ENCODE measurements around the gene REXO5. TPM values are rescaled to one million over a fixed set of nuclear protein-coding genes. Genes with fewer than 3 reads are reported as not detected.

Gene REXO5
- total and polyA plus RNA-seq, 2 of the 13 experiments (the other 11 are each of a cell fraction or from before 2014, with no cell fraction given): 5.9 to 13.1 TPM

GRCh38 chr16:20878682-20879147 lies 72.4 kb downstream of the REXO5 start (continued):
- 0 out of 2 replicates have a peak, but pooled peaks have one; percentile 25 for TF ChIP-seq MAX (IDR thresholded peaks at IDR 0.05)
- no peak for TF ChIP-seq ZNF576 (CRISPR knock-in tag; IDR thresholded peaks at IDR 0.05)
- TF ChIP-seq SIX4 (CRISPR knock-in tag; IDR thresholded peaks at IDR 0.05): no peak
- TF ChIP-seq SATB2 (CRISPR knock-in tag; IDR thresholded peaks at IDR 0.05): no peak
- peak; percentile 55; the same call in 1 of the 2 replicates for TF ChIP-seq RXRB (CRISPR knock-in tag; IDR thresholded peaks at IDR 0.05; ENCODE audit: borderline replicate concordance)
- no peak for TF ChIP-seq PCBP1 (IDR thresholded peaks at IDR 0.05; ENCODE audit: borderline replicate concordance, low read depth, low read length)
- TF ChIP-seq RORA (CRISPR knock-in tag; IDR thresholded peaks at IDR 0.05): no peak
- peak; percentile 70 for TF ChIP-seq KMT2A (CRISPR knock-in tag; IDR thresholded peaks at IDR 0.05)
- 0 out of 2 replicates have a peak, but pooled peaks have one; percentile 30 for TF ChIP-seq HDAC1 (CRISPR knock-in tag; IDR thresholded peaks at IDR 0.05)
- no peak for TF ChIP-seq ZNF879 (CRISPR knock-in tag; IDR thresholded peaks at IDR 0.05)
- no peak for TF ChIP-seq ATRX (CRISPR knock-in tag; IDR thresholded peaks at IDR 0.05; ENCODE audit: borderline replicate concordance)
- no peak for TF ChIP-seq FIP1L1 (IDR thresholded peaks at IDR 0.05; ENCODE audit: borderline replicate concordance, insufficient read depth, low read depth, low read length)
- TF ChIP-seq HCFC1 (IDR thresholded peaks at IDR 0.05; ENCODE audit: low read depth, low read length): no peak
- no peak for TF ChIP-seq ZNF770 (CRISPR knock-in tag; IDR thresholded peaks at IDR 0.05)
- TF ChIP-seq ZNF234 (CRISPR knock-in tag; conservative IDR thresholded peaks at IDR 0.05): no peak
- peak; percentile 9; the same call in 1 of the 2 replicates for TF ChIP-seq GATAD1 (CRISPR knock-in tag; IDR thresholded peaks at IDR 0.05)
- TF ChIP-seq ZNF260 (CRISPR knock-in tag; IDR thresholded peaks at IDR 0.05; ENCODE audit: borderline replicate concordance, low read depth): no peak
- no peak for TF ChIP-seq FOSL1 (CRISPR knock-in tag; IDR thresholded peaks at IDR 0.05; ENCODE audit: borderline replicate concordance)
- peak; percentile 55 for TF ChIP-seq CREM (IDR thresholded peaks at IDR 0.05)
- TF ChIP-seq CREM (CRISPR knock-in tag; IDR thresholded peaks at IDR 0.05): no peak
- TF ChIP-seq ZBTB21 (CRISPR knock-in tag; IDR thresholded peaks at IDR 0.05): no peak
- peak; percentile 67; the same call in 1 of the 2 replicates for TF ChIP-seq ZNF691 (CRISPR knock-in tag; IDR thresholded peaks at IDR 0.05; ENCODE audit: borderline replicate concordance, low read depth)
- TF ChIP-seq HBP1 (CRISPR knock-in tag; IDR thresholded peaks at IDR 0.05; ENCODE audit: low read depth): no peak
- TF ChIP-seq RCOR2 (CRISPR knock-in tag; IDR thresholded peaks at IDR 0.05): 0 out of 2 replicates have a peak, but pooled peaks have one; percentile 37
- no peak for TF ChIP-seq JUNB (CRISPR knock-in tag; IDR thresholded peaks at IDR 0.05; ENCODE audit: borderline replicate concordance)
- TF ChIP-seq THAP8 (CRISPR knock-in tag; IDR thresholded peaks at IDR 0.05; ENCODE audit: borderline replicate concordance): no peak
- no peak for TF ChIP-seq PTBP1 (IDR thresholded peaks at IDR 0.05; ENCODE audit: low read depth, low read length, poor library complexity, severe bottlenecking)

All from HepG2 (cell line).